CD8-positive, alpha-beta memory T cell (primary cell): Measurements from ENCODE around the gene MINPP1. TPM values are rescaled to one million over a fixed set of nuclear protein-coding genes. Genes with fewer than 3 reads are reported as not detected.
"Not testable (repeated sequence)": the region's sequence is repeated elsewhere in the genome, so short reads cannot be mapped to it uniquely, and the experiment has no call there.

Experiments used
- CTCF ChIA-PET: fragments of 350-600 bp; sonication (Branson Sonifier 250); formaldehyde crosslinking; loops from one replicate; lab custom pipeline; 2021; ENCODE audit warnings: antibody characterized with exemption; lab: Charles Lee
- POLR2A ChIA-PET: fragments of 350-600 bp; sonication (Branson Sonifier 250); formaldehyde crosslinking; loops from one replicate; lab custom pipeline; 2021; ENCODE audit warnings: antibody characterized with exemption; lab: Charles Lee
- DNase-seq, 5 donors: peaks; one replicate each; pipeline versions ENCODE4 v3.0.0 to v3.0.0-alpha.2; 2020 to 2022; ENCODE audit warnings: mixed read lengths in 1 of 5
- H3K27ac ChIP-seq: one replicate; pipeline ENCODE4 v1.7.0; 2013; ENCODE audit warnings: low read depth, mild to moderate bottlenecking, low read length, moderate library complexity
- H3K27me3 ChIP-seq: 2 replicates; pipeline ENCODE4 v1.7.0; 2013; ENCODE audit warnings: low read length, mild to moderate bottlenecking; ENCODE audit not compliant: insufficient read depth, poor library complexity, severe bottlenecking
- H3K36me3 ChIP-seq: 2 replicates; pipeline ENCODE4 v1.7.0; 2013; ENCODE audit warnings: mild to moderate bottlenecking, low read length, moderate library complexity; ENCODE audit not compliant: insufficient read depth
- H3K4me1 ChIP-seq: 2 replicates; pipeline ENCODE4 v1.7.0; 2013; ENCODE audit warnings: mild to moderate bottlenecking, low read length, moderate library complexity; ENCODE audit not compliant: insufficient read depth
- H3K4me3 ChIP-seq: 2 replicates; pipeline ENCODE4 v1.7.0; 2013; ENCODE audit warnings: mild to moderate bottlenecking, low read length
- H3K9me3 ChIP-seq: 2 replicates; pipeline ENCODE4 v1.7.0; 2013; ENCODE audit warnings: mild to moderate bottlenecking, low read length
- H3K27ac Mint-ChIP-seq, 8 donors: one replicate each; pipeline ENCODE4 v1.8.0; 2020 to 2021; ENCODE audit warnings: mixed read lengths in 8 of 8, mild to moderate bottlenecking in 6 of 8, inconsistent platforms in 3 of 8, moderate library complexity in 3 of 8
- H3K27me3 Mint-ChIP-seq, 2 donors: one replicate each; pipeline ENCODE4 v1.8.0; 2020 to 2021; ENCODE audit warnings: mixed read lengths in 2 of 2, mild to moderate bottlenecking in 1 of 2, moderate library complexity in 1 of 2
- H3K36me3 Mint-ChIP-seq, 3 donors: one replicate each; pipeline ENCODE4 v1.8.0; 2020 to 2021; ENCODE audit warnings: mixed read lengths in 3 of 3, inconsistent platforms in 1 of 3, mild to moderate bottlenecking in 1 of 3
- H3K4me1 Mint-ChIP-seq, 3 donors: one replicate each; pipeline ENCODE4 v1.8.0; 2020 to 2021; ENCODE audit warnings: mixed read lengths in 3 of 3, inconsistent platforms in 1 of 3, mild to moderate bottlenecking in 1 of 3
- H3K4me3 Mint-ChIP-seq, 7 donors: one replicate each; pipeline ENCODE4 v1.8.0; 2020 to 2021; ENCODE audit warnings: mixed read lengths in 7 of 7, mild to moderate bottlenecking in 6 of 7, moderate library complexity in 4 of 7, inconsistent platforms in 2 of 7
- H3K9me3 Mint-ChIP-seq, 5 donors: one replicate each; pipeline ENCODE4 v1.8.0; 2020 to 2022; ENCODE audit warnings: mixed read lengths in 5 of 5, mild to moderate bottlenecking in 3 of 5, moderate library complexity in 2 of 5, inconsistent platforms in 1 of 5
- polyA plus RNA-seq: library from polyadenylated mRNA; unstranded; fragments of 300-500 nt; fragmentation: Illumina TruSeq; gene quantifications from one replicate; pipeline ENCODE4 v1.2.3, GENCODE V29; 2021
- total RNA-seq, 2 experiments: library from RNA; stranded (reverse); gene quantifications; one replicate each; pipeline ENCODE4 v1.2.3, GENCODE V29; 2021

MINPP1 gene
- total and polyA plus RNA-seq, 3 experiments from 2014 or later: 8.7 to 17.0 (median 16.2) TPM

DNA sequence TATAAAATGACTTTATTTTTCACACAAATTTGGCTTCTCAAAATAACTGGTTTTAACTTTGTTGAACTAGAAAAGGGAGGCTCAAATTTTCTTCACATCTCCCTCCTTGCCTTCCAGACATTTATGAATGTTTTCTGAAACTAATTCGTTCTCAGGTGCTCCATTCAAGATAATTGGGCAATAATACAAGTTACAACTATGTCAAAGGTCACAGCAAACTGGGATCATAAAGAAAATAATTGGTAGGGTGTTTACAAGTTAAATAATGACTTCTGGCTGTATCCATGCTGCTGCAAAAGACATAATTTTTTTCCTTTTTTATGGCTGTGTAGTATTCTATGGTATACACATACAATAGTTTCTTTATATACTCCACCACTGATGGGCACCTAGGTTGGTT, 75.3 kb downstream of the MINPP1 start:
- H3K4me3 Mint-ChIP-seq: no peak overlapping the region
- H3K9me3 ChIP-seq: no peaks in the 10 kb centered on the region

DNA sequence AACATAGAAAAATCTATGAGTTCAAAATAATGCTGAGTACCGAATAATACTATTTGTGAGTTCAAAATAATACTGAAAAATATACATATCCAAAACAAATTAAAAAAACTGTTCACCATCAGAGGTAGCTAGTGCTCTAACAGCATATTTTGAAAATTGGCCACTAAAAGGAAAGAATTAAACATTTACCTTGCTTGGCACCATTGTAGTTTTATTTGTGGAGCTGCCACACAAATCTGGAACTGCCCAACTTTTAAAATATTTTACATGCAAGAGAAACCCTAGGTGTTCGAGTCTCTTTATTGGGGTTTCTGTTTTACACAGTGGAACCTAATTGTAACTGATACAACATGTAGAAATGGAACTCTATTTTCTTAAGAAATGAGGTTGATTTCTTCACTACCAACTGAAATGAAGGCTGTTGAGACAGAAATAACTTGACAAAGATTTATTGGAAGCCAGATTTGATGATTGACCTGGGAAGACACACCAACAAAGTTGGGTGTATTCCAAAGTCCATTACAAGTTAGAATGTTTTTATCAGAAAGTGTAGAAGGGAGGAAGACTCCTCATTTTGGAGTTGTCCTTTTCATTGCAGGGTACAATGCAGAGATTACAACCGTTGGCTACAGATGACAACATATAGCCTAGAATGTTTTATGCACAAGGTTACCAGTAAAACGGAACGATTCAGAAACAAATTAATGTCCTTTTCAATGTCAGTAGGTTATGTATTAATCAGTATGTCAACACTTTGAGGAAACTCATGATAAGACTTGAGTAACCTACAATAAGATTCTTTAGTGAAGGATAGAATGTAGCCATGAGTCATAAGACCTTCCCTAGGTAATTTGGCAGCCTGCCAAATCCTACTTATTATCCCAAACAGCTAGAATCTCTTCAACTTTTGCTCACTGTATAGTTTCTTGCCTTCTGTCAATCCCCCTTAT, 81.1 kb downstream of the MINPP1 start:
- no peak for DNase-seq
- Mint-ChIP-seq H3K27me3 (peaks cover 6 to 18% of the 10 kb centered on the region in 2 donors), H3K27ac (no peak overlapping the region), H3K9me3 (peaks cover 0 to 3% (median 0%) of the 10 kb centered on the region in 5 donors), H3K4me3 (no peak overlapping the region), H3K4me1 (no peaks in the 10 kb centered on the region), H3K36me3 (no peaks in the 10 kb centered on the region)
- Histone ChIP-seq H3K9me3 (no peaks in the 10 kb centered on the region), H3K36me3 (no peaks in the 10 kb centered on the region), H3K27ac (no peak overlapping the region), H3K4me1 (no peaks in the 10 kb centered on the region), H3K4me3 (no peak overlapping the region), H3K27me3 (no peaks in the 10 kb centered on the region)
- ChIA-PET CTCF (no interaction called here), POLR2A (interaction anchor here (0.6 kb wide), 1 partner anchor 58 kb away, joined by 9 read pairs; no protein-coding TSS in a partner anchor)

More for the DNA sequence above, 75.3 kb downstream of the MINPP1 start:
- no peak for DNase-seq
- Mint-ChIP-seq H3K27ac (no peak overlapping the region), H3K27me3 (peaks cover 22 to 56% of the 10 kb centered on the region in 2 donors), H3K36me3 (no peaks in the 10 kb centered on the region), H3K4me1 (no peaks in the 10 kb centered on the region), H3K9me3 (peaks cover 0 to 4% (median 0%) of the 10 kb centered on the region in 5 donors)
- ChIA-PET CTCF (no interaction called here), POLR2A (no interaction called here)
- Histone ChIP-seq H3K27ac (no peak overlapping the region), H3K27me3 (no peaks in the 10 kb centered on the region), H3K4me1 (no peaks in the 10 kb centered on the region), H3K4me3 (no peak overlapping the region), H3K36me3 (no peaks in the 10 kb centered on the region)

DNA sequence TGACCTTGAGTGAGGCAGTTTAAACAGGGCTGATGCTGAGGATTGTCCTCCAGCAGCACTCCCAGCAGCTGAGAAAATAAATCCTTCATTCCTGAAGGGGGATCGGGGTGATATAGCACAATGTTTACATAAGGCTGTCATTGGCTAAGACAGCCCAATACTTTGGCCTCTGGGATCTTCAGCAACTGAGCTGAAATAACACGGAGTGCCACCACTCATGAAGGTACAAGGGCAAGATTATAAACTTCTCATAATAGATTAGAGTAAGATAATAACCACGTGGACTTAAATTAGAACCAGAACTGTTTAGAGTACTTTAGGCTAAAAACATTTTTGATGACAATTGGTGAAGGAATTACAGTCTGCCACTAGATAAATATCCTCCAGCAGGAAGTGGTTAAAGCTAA, 85.0 kb downstream of the MINPP1 start:
- Histone ChIP-seq H3K4me1 (no peaks in the 10 kb centered on the region), H3K9me3 (no peaks in the 10 kb centered on the region), H3K27me3 (no peaks in the 10 kb centered on the region), H3K4me3 (no peak overlapping the region), H3K36me3 (no peaks in the 10 kb centered on the region), H3K27ac (no peak overlapping the region)
- no peaks in the 10 kb centered on the region for H3K36me3 Mint-ChIP-seq
- peaks cover 9 to 11% of the 10 kb centered on the region in 2 donors for H3K27me3 Mint-ChIP-seq
- no peaks in the 10 kb centered on the region for H3K4me1 Mint-ChIP-seq
- no peak overlapping the region for H3K4me3 Mint-ChIP-seq
- H3K27ac Mint-ChIP-seq: no peak overlapping the region
- POLR2A ChIA-PET: no interaction called here
- no peak for DNase-seq
- H3K9me3 Mint-ChIP-seq: peaks cover 0 to 3% (median 0%) of the 10 kb centered on the region in 5 donors
- CTCF ChIA-PET: no interaction called here

DNA sequence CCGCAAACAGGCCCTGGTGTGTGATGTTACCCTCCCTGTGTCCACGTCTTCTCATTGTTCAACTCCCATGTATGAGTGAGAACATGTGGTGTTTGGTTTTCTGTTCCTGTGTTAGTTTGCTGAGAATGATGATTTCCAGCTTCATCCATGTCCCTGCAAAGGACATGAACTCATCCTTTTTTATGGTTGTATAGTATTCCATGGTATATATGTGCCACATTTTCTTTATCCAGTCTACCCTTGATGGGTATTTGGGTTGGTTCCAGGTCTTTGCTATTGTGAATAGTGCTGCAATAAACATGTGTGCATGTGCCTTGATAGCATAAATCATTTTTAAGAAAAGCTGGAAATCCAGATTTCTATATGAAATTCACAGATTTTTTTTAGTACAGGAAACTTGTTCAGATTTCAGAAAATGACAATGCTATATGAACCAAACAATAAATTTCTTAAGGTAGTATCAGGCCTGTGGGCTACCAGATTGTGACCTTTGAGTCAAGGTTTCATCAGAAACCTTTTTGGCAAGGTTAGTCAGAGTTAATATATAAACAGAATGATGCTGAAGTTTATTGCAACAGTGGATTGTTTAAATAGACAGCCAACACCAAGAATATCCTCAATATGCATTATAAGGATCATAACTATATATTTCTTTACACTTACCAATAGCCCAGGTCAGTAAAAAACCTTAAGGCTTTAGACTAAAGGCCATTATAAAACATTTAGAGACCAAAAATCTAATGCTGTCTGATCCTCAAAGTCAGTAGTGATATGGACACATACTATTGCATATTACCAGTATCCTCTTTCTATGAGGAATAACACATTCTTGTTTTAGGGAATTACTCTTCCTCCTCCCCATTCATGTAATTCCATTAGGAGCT, 86.3 kb downstream of the MINPP1 start:
- H3K9me3 Mint-ChIP-seq: peaks cover 0 to 3% (median 0%) of the 10 kb centered on the region in 5 donors
- Histone ChIP-seq H3K27ac (no peak overlapping the region), H3K4me3 (no peak overlapping the region), H3K36me3 (no peaks in the 10 kb centered on the region), H3K27me3 (no peaks in the 10 kb centered on the region), H3K4me1 (no peaks in the 10 kb centered on the region), H3K9me3 (no peaks in the 10 kb centered on the region)
- no peaks in the 10 kb centered on the region for H3K36me3 Mint-ChIP-seq
- peaks cover 9 to 20% of the 10 kb centered on the region in 2 donors for H3K27me3 Mint-ChIP-seq
- ChIA-PET POLR2A (no interaction called here), CTCF (no interaction called here)
- H3K27ac Mint-ChIP-seq: no peak overlapping the region
- no peak for DNase-seq
- H3K4me3 Mint-ChIP-seq: no peak overlapping the region
- H3K4me1 Mint-ChIP-seq: no peaks in the 10 kb centered on the region

DNA sequence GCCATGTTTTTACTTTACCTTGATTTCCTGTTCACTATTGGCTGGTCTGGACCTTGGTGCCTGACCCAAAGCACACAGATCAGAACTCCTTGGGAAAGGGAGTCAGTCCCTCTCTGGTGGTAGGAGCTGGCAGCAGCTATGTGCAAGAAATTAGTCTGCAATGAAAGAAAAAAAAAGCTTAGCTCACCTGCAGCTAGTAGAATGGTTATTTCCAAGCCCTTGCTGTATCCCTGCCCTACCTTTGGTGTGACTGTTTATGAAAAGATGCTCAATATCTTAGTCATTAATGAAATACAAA, 86.8 kb downstream of the MINPP1 start:
- DNase-seq: no peak
- no peak overlapping the region for H3K4me3 ChIP-seq
- peaks cover 9 to 20% of the 10 kb centered on the region in 2 donors for H3K27me3 Mint-ChIP-seq
- H3K4me1 ChIP-seq: no peaks in the 10 kb centered on the region
- H3K9me3 Mint-ChIP-seq: peaks cover 0 to 3% (median 0%) of the 10 kb centered on the region in 5 donors
- H3K4me3 Mint-ChIP-seq: no peak overlapping the region
- ChIA-PET POLR2A (no interaction called here), CTCF (no interaction called here)
- no peaks in the 10 kb centered on the region for H3K36me3 ChIP-seq
- no peak overlapping the region for H3K27ac Mint-ChIP-seq
- H3K27me3 ChIP-seq: no peaks in the 10 kb centered on the region
- no peaks in the 10 kb centered on the region for H3K4me1 Mint-ChIP-seq
- no peak overlapping the region for H3K27ac ChIP-seq
- H3K9me3 ChIP-seq: no peaks in the 10 kb centered on the region
- H3K36me3 Mint-ChIP-seq: no peaks in the 10 kb centered on the region

DNA sequence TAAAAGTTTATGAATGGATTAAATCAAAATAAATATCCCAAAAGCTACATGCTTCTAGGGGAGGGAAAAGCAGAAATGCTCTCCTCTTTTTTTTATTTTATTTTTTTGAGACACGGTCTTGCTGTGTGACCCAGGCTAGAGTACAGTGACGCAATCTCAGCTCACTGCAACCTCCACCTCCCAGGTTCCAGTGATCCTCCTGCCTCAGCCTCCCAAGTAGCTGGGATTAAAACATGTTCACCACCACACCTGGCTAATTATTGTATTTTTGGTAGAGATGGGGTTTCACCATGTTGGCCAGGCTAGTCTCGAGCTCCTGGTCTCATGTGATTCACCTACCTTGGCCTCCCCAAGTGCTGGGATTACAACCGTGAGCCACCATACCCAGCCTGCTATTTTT, 88.2 kb downstream of the MINPP1 start:
- H3K27ac Mint-ChIP-seq, H3K4me3 ChIP-seq, H3K27ac ChIP-seq, H3K4me3 Mint-ChIP-seq, H3K4me1 ChIP-seq, H3K36me3 Mint-ChIP-seq, H3K27me3 ChIP-seq, DNase-seq, CTCF ChIA-PET, H3K9me3 ChIP-seq, POLR2A ChIA-PET, H3K36me3 ChIP-seq, H3K4me1 Mint-ChIP-seq, H3K9me3 Mint-ChIP-seq: not testable (repeated sequence)
- H3K27me3 Mint-ChIP-seq: peaks cover 7 to 26% of the 10 kb centered on the region in 2 donors

DNA sequence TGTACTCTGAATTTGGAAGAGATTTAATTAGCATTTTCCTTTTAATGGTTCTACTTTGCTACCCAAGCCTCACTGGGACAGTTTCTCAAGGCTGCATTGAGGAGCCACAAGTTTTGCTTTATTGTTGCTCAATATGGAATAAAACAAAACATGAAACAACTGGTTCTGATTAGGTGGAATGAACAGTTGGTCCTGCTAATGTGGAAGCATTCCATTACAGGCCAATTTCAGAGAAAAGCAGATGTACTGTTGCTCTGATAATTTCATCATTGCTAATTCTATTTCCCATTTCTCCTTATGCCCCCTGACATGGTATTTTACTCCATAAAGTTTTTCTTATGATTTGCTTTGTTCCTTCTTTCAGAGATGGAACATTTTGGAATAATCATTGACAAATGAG, 89.0 kb downstream of the MINPP1 start:
- H3K27ac Mint-ChIP-seq: no peak overlapping the region
- no peak overlapping the region for H3K27ac ChIP-seq
- H3K4me1 Mint-ChIP-seq: no peaks in the 10 kb centered on the region
- no peak for DNase-seq
- H3K36me3 ChIP-seq: no peaks in the 10 kb centered on the region
- CTCF ChIA-PET: no interaction called here
- H3K9me3 Mint-ChIP-seq: peaks cover 0 to 3% (median 0%) of the 10 kb centered on the region in 5 donors
- no peak overlapping the region for H3K4me3 Mint-ChIP-seq
- H3K9me3 ChIP-seq: no peaks in the 10 kb centered on the region
- peaks cover 6 to 28% of the 10 kb centered on the region in 2 donors for H3K27me3 Mint-ChIP-seq
- no peaks in the 10 kb centered on the region for H3K27me3 ChIP-seq
- no peak overlapping the region for H3K4me3 ChIP-seq
- POLR2A ChIA-PET: no interaction called here
- H3K36me3 Mint-ChIP-seq: no peaks in the 10 kb centered on the region
- H3K4me1 ChIP-seq: no peaks in the 10 kb centered on the region

DNA sequence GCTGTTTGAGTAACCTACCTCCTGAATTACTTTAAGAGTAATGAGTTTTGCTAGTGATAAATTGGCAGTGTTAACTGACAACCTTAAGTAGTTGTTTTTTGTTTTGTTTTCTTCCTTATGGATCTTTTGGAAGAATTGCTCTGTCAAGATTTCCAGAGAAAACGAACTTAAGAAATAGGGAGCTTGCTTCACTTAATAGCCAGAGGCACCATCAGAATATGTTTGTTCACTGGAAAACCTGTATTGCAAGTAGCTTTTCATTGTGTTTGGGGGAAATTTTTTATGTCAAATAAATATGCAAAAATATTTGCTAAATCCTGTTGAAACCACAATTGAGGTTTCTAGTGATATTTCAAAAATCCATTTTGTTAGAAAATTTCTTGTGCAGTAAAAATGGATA, 89.5 kb downstream of the MINPP1 start:
- Histone ChIP-seq H3K4me1 (no peaks in the 10 kb centered on the region), H3K27ac (no peak overlapping the region), H3K27me3 (no peaks in the 10 kb centered on the region), H3K4me3 (no peak overlapping the region), H3K36me3 (no peaks in the 10 kb centered on the region), H3K9me3 (no peaks in the 10 kb centered on the region)
- H3K36me3 Mint-ChIP-seq: no peaks in the 10 kb centered on the region
- ChIA-PET CTCF (no interaction called here), POLR2A (no interaction called here)
- H3K4me1 Mint-ChIP-seq: no peaks in the 10 kb centered on the region
- DNase-seq: no peak
- peaks cover 0 to 3% (median 0%) of the 10 kb centered on the region in 5 donors for H3K9me3 Mint-ChIP-seq
- no peak overlapping the region for H3K27ac Mint-ChIP-seq
- H3K27me3 Mint-ChIP-seq: peaks cover 6 to 28% of the 10 kb centered on the region in 2 donors
- H3K4me3 Mint-ChIP-seq: no peak overlapping the region
